GM21528 (cell line): ENCODE measurements around the gene TMPRSS2.

ENCODE experiments used
- ATAC-seq: cut with Tn5 transposase; IDR thresholded peaks from one replicate; pipeline ENCODE4 v1.9.1; 2021; ENCODE audit warnings: mild to moderate bottlenecking, moderate library complexity; ENCODE audit not compliant: unreplicated experiment, low FRiP score

The TMPRSS2 gene

DNA sequence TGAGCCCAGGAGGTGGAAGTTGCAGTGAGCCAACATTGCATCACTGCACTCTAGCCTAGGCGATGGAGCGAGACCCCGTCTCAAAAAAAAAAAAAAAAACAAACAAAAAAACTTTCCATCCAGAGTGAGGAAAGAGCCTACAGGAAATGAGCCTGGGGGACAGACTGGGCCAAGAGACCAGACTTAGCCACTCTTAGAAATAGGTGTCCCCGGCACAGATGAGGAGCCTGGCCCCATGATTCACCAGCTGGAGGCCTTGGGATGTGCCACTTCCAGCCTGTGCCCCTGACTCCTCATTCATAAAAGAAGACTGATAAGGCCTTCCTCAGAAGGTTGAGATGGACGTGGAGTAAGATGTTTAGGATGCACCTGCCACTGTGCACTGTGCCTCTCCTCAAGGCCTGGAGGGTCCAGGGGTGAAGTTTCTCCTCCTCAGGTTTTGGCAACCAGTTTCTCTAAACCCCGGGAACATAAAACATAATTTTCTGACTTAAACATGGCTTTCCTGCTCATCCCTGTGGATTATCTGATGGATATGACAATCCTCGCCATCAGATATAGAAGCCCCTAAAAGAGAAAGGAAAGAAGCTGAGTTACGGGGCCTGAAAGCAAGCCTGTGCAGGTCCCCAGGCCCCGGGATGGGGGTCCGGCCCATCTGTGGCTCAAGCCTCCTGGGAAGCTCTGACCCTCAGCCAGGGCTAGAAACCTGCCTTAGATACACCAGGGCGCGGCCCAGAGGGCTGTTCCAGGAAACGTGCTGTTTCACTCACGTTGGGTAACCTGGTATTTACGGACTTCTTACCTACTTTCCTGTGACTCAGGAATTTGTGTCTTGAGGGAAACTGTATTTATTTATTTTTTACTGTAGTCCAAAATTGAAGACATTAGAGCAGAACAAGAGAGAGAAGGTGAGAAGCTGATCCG, 55.9 kb downstream of the TMPRSS2 start:
- no peak for ATAC-seq

DNA sequence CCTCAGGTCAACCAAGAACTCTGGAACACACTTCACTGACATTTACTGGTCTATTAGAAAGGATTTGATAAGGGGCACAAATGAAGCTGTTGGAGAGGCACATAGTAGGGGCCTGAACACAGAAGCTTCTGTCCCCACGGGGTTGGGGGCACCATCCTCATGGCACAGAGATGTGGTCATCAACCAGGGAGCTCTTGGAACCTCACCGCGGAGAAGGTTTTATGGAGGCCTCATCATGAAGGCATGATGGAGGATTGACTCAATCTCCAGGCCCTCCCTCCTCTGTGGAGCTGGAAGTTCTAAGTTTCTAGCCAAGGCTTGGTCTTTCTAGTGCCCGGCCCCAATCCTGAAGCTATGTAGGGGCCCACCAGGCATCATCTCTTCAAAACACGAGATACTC, 58.3 kb downstream of the TMPRSS2 start:
- no peak for ATAC-seq

DNA sequence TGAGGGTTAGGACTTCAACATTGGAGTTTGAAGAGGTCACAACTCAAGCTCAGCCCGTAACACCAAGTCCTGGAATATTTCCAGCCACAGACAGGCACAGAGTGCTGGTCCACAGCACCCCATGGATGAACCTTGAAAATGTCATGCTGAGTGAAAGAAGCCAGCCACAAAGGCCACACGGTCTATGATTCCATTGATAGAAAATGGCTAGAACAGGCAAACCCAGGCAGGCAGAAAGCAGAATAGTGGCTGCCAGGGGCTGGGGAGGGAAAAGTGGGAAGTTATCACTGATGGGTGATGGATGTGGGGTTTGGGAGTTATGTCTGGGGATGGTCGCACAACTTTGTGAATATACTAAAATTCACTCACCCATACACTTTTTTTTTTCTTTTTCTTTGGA, 60.6 kb downstream of the TMPRSS2 start:
- ATAC-seq: no peak

DNA sequence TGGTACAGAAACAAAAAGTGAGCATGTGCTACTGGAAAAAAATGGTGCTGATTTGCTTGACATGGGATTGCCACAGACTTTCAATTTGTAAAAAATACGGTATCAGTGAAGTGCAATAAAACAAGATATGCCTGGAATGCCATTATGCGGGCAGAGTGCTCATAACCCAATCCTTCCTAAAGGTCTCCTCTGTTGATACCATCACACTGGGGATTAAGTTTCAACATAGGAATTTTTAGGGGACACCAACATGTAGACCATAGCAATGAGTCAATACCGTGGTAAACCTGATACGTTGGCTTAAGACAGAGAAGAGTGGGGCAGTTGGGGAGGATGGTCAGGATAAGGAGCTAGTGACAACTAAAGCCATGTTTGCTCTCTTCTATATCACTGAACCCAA, 61.4 kb downstream of the TMPRSS2 start:
- ATAC-seq: no peak

DNA sequence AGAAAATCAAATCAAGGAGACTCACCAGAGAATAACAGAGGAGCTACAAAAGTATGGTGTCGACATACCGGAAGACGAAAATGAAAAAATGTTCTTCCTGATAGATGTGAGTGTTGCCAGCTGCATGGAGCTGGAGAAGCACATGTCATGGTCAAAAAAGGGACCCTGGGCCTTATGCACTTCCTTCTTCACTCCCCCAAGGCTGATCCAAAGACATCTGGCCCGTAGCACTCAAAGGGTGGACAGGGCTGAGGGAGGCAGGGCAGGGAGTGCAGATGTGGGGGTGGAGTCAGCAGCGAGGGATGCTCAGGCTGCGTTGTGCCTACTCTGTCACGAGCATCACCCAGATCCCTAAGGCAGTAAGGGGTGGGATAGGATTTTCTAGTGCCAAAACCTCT, 62.5 kb downstream of the TMPRSS2 start:
- ATAC-seq: no peak

DNA sequence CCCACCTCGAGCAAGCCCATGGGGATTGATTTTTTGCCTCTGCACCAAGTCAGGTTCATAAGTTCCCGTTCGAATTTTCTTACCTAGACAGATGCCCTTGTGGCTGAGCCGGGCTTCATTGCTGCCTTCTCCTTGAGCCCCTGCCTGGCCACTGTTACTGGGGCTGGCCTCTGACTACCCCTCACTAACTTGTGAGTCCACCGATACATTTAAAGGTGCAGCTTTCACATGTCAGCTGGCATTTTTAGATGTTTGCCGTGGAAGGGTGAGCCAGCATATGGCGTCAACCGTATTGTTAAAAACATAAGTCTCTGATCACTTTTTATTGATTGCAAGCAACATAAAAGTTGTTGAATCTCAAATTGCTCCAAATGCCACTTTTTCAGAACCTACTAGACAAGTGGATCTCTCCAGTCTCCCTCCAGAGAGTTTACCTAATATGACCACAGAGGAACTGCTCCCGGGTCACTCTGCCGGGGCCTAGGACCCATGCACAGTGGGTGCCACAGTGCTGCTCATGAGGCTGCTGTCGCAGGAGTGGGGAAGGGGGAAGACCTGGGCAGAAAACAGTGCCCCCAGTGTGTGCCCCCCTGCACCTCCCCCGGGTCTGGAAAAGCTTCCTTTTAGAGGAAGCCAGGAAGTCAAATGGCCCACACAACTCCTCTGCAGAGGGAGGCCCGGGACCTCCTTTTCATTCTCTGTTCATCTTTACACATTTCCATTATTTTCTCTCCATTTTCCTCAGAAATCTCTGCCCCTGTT, 63.1 kb downstream of the TMPRSS2 start:
- no peak for ATAC-seq

DNA sequence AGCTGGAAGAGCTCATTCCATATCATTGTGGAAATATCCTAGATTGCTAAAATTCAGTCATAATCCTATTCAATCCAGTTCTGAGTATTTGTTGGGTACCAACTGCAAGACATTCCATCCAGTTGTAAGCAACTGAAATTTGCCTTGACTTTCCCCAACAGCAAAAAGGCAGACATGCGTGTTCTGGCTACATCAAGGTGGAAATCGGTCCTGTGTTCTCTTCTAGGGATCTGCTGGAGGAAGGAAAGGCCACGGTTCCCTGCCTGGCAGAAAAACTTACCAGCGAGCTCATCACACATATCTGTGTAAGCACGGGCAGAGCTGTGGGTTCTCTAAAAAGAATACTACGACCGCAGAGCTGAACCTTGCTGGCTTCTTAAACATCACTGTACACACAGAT, 64.4 kb downstream of the TMPRSS2 start:
- no peak for ATAC-seq

DNA sequence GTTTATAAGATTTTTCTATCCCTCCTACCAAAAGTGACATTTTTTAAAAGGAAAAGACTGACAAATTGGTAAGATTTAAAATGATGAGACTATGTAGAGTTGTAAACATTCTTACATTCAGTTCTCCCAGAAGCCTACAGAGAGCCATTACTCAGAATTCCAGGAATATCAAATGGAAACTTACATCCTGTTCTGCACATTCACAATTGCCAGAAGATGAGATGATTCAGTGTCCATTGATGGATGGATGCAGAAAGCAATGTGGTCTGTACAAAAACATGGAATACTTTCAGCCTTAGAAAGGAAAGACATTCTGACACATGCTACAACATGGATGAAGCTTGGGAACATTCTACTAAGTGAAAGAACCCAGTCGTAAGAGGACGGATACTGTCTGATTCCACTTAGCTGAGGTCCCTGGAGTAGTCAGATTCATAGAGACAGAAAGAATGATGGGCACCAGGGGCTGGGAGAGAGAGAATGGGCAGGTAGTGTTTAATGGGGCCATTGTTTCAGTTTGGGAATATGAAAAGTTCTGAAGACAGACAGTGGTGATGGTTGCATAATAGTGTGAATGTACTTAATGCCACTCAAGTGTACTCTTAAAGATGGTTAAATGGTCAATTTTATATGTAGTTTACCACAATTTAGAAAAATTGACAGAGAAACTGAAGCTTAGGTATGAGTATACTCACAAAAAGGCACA, 65.3 kb downstream of the TMPRSS2 start:
- no peak for ATAC-seq

DNA sequence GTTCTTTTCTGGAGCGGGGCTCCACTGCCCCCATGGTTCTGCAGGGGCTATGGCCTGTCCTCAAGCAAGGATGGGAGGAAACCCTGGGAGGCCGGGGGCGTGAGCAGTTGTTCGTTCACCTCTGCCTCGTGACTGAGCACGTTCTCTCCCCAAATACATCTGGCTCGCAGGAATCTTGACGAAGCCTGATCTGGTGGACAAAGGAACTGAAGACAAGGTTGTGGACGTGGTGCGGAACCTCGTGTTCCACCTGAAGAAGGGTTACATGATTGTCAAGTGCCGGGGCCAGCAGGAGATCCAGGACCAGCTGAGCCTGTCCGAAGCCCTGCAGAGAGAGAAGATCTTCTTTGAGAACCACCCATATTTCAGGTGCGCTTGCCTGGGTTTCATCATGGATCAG, 66.4 kb downstream of the TMPRSS2 start:
- ATAC-seq: no peak

DNA sequence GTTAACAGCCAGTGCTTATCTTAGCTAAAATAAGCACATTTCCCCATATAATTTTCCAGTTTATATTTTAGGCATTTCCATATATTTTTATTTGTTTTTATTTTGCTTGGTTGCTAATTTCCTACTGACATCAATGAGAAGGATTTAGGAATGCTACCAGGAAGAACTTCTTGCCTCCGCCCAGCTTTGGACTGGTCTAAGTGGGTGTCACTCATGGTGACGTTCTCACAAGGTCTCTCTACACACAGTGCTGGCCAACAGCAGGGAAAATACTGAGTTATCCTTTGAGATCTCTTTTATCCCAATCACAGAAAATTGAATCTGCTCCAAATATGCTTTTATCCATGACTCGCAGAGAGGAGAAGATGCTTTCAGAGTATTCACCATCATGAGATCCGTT, 68.7 kb downstream of the TMPRSS2 start:
- ATAC-seq: no peak

DNA sequence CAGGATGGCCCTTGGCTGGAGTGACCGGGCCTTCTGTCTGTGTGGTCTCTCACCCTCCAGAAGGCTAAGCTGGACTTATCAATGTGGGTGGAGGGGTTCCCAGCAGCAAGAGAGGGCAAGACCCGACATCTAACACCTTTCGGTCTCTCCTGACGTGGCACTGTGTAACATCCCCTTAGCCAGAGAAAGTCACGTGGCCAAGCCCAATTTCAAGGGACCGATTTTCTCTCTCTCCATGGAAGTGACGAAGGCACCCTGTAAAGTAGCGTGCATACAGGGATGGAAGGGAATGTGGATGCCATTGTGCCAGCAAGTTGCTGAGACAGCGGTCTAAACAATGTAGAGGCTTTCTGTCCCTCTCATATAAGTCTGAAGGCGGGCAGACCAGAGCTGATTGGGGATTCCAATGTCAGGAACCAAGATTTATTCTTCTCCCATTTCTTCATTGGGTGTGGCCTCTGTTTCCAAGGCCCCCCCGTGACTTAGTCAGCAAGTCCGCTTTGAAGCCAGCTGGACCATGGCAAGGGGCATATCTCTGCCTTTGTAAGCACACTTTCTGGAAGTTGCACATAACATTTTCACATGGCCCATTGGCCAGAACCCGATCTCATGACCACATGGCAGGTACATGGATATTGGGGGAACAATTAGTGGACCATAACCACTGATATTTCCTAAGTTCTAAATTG, 69.4 kb downstream of the TMPRSS2 start:
- no peak for ATAC-seq

DNA sequence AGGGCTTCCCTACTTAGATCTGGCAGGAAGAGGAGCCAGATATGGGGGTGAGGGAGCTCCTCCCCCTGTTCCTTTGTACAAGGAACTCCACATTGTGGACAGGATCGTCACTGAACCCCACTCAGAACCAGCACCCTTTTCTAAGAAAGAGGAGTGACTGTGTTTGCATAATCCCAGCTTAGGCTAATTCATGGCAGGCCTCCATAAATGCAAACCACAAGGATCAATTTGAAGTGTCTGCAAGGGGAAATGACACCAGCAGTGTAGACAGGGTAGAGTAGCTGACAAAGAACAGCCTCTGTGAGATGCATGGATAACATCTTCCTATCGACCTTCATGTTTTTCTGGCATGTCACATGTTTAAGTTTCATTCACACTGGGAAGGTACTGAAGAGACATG, 70.2 kb downstream of the TMPRSS2 start:
- no peak for ATAC-seq

DNA sequence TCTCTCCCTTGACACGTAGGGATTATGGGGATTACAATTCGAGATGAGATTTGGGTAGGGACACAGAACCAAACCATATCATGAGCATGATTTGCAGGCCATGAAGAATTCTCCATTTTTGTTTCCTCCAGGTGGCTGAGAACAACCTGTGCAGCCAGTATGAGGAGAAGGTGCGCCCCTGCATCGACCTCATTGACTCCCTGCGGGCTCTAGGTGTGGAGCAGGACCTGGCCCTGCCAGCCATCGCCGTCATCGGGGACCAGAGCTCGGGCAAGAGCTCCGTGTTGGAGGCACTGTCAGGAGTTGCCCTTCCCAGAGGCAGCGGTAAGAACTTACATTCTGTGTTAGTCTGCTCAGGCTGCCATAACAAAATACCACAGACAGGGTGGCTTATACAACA, 72.3 kb downstream of the TMPRSS2 start:
- ATAC-seq: no peak

DNA sequence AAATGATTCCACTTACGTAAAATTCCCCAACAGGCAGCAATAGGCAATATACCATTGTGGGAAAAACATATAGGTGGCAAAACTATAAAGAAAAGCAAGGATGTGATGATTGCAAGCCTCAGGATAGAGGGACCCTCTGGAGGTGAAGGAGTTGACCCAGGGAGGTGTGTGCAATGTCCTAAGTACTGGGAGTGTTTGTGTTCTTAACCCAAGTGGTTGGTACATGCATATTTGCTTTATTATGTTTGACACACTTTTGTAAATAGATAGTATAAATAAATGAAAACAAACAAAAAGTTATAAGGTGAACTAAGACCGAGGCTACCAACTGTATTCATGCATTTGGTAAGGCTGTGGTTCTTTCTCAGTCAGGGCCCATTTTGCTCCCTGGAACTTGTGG, 74.4 kb downstream of the TMPRSS2 start:
- no peak for ATAC-seq

DNA sequence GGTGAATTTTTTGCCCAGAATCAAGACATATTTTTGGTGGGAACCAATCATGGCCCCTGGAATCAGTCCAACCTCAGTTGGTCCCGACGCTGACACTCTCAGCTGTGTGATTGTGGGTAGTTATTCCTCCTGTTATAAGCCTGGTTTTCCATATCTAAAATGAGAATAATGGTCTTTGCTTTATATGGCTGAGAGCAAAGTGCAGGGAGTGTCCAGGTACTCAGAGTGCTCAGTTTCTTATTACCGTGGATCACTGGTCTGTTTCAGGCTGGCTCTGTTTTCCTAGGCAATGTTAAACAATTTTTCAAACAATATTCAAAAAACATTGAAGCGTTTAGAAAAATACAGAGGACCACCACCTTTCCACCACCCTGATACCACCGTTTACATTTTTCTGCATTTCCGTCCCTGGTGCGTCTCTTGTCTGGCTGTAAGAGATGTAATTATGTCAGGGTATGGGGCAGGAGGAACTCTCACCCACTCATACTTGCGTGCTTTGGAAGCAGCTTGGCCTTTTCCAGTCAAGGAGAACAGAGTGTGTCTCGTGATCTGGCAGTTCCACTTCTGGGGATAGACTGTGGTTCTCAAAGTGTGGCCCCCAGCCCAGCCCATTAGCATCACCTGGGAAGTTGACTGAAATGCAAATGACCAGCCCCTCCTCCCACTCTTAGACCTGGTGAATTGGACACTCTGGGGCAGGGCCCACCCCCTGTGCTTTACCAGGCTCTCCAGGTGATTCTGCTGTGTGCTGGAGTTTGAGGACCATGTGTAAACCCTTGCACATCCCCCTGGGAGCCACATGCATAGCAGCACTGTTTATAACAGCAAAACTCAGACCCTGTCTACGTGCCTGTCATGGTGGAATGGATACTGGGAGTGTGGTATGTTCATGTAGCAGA, 75.1 kb downstream of the TMPRSS2 start:
- no peak for ATAC-seq

DNA sequence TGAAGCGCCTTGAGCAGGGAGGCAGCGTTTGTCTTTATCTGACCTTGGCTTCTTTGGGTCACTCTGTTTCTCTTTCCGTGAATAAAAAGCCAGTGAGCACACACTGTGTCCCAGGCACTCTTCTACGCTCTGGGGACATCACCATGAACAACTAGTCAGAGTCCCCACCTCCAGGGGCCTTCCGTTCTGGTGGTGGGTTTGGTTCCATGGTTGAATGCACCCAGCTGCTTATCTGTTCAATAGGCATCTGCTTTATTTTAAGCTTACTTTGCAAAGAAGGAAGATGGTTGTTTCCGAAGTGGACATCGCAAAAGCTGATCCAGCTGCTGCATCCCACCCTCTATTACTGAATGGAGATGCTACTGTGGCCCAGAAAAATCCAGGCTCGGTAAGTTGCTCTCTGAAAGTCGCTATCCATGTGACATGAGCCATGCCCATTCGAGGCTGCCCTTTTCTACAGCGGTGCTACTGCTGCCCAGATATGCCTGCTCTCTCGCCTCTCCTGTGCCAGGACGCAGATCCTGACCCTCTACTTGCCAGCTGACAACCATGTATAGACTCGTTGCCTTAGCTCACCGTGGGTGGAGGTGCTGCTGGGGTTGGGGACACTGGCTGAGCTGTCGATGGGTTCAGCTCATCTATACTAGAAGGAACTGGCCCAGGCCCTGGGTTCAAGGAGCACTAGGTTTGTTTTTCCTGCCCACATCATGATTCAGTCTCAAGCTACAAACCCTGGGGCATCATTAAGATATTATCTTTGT, 76.0 kb downstream of the TMPRSS2 start:
- no peak for ATAC-seq

DNA sequence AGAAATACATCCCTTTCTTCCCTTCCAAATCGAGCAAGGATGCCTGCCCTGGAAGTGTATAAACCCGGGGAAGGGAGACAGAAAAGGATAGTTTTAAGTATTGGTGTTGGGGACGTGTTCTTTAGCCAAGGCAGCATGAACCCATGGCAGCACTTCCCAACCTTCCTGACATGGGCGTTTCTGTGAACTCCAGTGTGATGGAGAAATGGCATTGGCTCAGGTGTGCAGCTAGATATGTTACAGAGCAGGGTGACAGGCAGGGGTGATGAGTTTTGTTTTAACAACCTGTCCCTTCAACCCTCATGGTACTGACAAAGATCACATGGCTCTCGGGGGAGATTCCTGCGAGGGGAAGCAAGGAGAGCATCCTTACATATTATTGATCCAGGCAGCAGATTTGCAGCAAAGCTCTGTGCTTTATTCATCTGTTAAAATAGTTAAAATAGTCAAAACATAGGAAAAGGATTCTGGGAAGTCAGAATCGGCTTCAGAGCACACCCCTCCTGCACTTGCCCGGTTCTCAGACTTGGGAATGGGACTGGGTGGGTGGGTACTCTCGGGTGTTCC, 78.0 kb downstream of the TMPRSS2 start:
- no peak for ATAC-seq

DNA sequence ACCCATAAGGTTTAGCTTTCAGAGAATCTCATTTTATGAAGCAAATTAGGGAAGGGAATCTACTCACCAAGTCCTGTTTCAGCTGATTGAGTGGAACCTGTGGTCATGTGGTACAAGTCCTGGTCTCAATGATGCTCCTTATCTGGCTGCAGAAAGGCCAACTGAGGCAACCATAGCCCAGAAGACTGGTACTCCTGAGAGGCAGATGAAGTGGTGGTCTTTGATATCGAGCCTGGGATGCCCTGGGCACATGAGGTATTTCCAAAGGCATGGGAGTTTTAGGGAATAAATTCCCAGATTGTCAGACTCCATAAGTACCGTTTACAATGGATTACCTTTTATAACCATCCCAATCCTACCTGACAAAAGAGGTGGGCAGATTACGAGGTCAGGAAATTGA, 78.7 kb downstream of the TMPRSS2 start:
- no peak for ATAC-seq

DNA sequence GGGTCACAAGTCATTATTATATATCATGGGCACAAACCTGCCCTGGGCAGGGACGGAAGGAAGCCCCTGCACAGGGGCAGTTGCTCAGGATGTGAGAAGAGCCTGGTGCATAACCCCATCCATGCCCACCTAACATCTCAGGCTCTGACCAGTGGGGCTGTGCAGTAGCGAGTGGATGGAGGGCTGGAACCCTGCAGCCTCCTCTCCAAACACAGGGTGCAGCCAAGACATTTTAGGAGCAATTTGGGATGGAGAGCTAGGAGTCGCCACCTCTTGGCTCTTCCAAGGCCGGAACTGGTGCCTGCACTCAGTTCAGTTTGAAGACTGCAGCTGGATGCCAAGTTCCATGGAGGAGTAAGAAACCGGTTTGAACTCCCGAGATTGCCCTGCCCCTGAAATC, 79.1 kb downstream of the TMPRSS2 start:
- no peak for ATAC-seq
